Tibial nerve (tissue), 3 donors: ENCODE data around the gene ZGLP1.

Source experiments
- POLR2A ChIP-seq, 2 donors: fragments of 450-650 bp; IDR thresholded peaks; one replicate each; pipeline ENCODE4 v1.6.1; 2017; ENCODE audit warnings: antibody characterized with exemption in 2 of 2, mild to moderate bottlenecking in 2 of 2, moderate library complexity in 2 of 2
- TF ChIP-seq, protein P1 (sequence below), 5 experiments: fragments of 200-600 bp in 3 of 5; fragments of 450-650 bp in 2 of 5; sonication (generic) in 3 of 5; IDR thresholded peaks; one replicate each; pipeline ENCODE4 v1.5.1; 2016 to 2019; ENCODE audit warnings: antibody characterized with exemption in 5 of 5, mild to moderate bottlenecking in 3 of 5, moderate library complexity in 2 of 5

DNA sequence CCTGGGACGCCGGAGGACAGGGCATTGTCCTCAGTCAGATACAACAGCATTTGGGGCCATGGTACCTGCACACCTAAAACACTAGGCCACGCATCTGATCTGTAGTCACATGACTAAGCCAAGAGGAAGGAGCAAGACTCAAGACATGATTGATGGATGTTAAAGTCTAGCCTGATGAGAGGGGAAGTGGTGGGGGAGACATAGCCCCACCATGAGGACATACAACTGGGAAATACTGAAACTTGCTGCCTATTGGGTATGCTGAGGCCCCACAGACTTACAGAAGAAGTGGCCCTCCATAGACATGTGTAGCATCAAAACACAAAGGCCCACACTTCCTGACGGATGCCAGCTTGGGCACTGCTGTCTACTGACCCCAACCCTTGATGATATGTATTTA, 24.2 kb downstream of the ZGLP1 start:
- TF ChIP-seq, protein P1, sequence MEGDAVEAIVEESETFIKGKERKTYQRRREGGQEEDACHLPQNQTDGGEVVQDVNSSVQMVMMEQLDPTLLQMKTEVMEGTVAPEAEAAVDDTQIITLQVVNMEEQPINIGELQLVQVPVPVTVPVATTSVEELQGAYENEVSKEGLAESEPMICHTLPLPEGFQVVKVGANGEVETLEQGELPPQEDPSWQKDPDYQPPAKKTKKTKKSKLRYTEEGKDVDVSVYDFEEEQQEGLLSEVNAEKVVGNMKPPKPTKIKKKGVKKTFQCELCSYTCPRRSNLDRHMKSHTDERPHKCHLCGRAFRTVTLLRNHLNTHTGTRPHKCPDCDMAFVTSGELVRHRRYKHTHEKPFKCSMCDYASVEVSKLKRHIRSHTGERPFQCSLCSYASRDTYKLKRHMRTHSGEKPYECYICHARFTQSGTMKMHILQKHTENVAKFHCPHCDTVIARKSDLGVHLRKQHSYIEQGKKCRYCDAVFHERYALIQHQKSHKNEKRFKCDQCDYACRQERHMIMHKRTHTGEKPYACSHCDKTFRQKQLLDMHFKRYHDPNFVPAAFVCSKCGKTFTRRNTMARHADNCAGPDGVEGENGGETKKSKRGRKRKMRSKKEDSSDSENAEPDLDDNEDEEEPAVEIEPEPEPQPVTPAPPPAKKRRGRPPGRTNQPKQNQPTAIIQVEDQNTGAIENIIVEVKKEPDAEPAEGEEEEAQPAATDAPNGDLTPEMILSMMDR (IDR thresholded peaks at IDR 0.05) = no peak
- TF ChIP-seq POLR2A (IDR thresholded peaks at IDR 0.05) = no peak
